Measurements from ENCODE around the gene ERC2. TPM values are rescaled to one million over a fixed set of nuclear protein-coding genes. Genes with fewer than 3 reads are reported as not detected.

The ERC2 gene
- total RNA-seq, 1 experiment from 2014 or later: 6.3 TPM

- DNase-seq: no peak
- Histone ChIP-seq H3K4me1 (peaks cover 12% of the 10 kb centered on the region), H3K36me3 (no peaks in the 10 kb centered on the region), H3K27ac (no peak overlapping the region), H3K9me3 (replicated peaks) (no peaks in the 10 kb centered on the region), H3K4me3 (no peak overlapping the region), H3K27me3 (no peaks in the 10 kb centered on the region)
These were observed 822.8 kb downstream of the ERC2 start for GRCh38 chr3:55645422-55645821.

- H3K27ac ChIP-seq: no peak overlapping the region
These were observed 825.0 kb downstream of the ERC2 start for GRCh38 chr3:55643283-55643682.

GRCh38 chr3:55641964-55642363 is 826.3 kb downstream of the ERC2 start:
- H3K27me3 ChIP-seq: no peaks in the 10 kb centered on the region
- H3K27ac ChIP-seq: no peak overlapping the region
- H3K4me3 ChIP-seq: no peak overlapping the region
- H3K9me3 ChIP-seq (replicated peaks): no peaks in the 10 kb centered on the region
- H3K36me3 ChIP-seq: no peaks in the 10 kb centered on the region
- no peak for DNase-seq
- peaks cover 5% of the 10 kb centered on the region for H3K4me1 ChIP-seq

More at GRCh38 chr3:55643283-55643682, 825.0 kb downstream of the ERC2 start:
- no peak for DNase-seq
- Histone ChIP-seq H3K4me1 (peaks cover 10% of the 10 kb centered on the region), H3K9me3 (replicated peaks) (no peaks in the 10 kb centered on the region), H3K4me3 (no peak overlapping the region), H3K27me3 (no peaks in the 10 kb centered on the region), H3K36me3 (no peaks in the 10 kb centered on the region)

GRCh38 chr3:55639896-55640765 is 828.1 kb downstream of the ERC2 start:
- Histone ChIP-seq H3K4me3 (no peak overlapping the region), H3K36me3 (no peaks in the 10 kb centered on the region), H3K4me1 (no peaks in the 10 kb centered on the region), H3K9me3 (replicated peaks) (no peaks in the 10 kb centered on the region), H3K27me3 (no peaks in the 10 kb centered on the region), H3K27ac (no peak overlapping the region)
- no peak for DNase-seq

GRCh38 chr3:55639143-55639542 is 829.1 kb downstream of the ERC2 start:
- no peaks in the 10 kb centered on the region for H3K9me3 ChIP-seq (replicated peaks)
- H3K4me3 ChIP-seq: no peak overlapping the region
- no peak for DNase-seq
- H3K36me3 ChIP-seq: no peaks in the 10 kb centered on the region
- H3K27me3 ChIP-seq: no peaks in the 10 kb centered on the region
- H3K4me1 ChIP-seq: no peaks in the 10 kb centered on the region
- no peak overlapping the region for H3K27ac ChIP-seq

- no peak overlapping the region for H3K27ac ChIP-seq
- H3K4me1 ChIP-seq: no peaks in the 10 kb centered on the region
- no peaks in the 10 kb centered on the region for H3K36me3 ChIP-seq
- no peaks in the 10 kb centered on the region for H3K9me3 ChIP-seq (replicated peaks)
- no peak for DNase-seq
- H3K27me3 ChIP-seq: no peaks in the 10 kb centered on the region
- H3K4me3 ChIP-seq: no peak overlapping the region
These were observed 830.2 kb downstream of the ERC2 start for GRCh38 chr3:55637906-55638638.

GRCh38 chr3:55636300-55637195 is 831.7 kb downstream of the ERC2 start:
- H3K27ac ChIP-seq: no peak overlapping the region
- no peak for DNase-seq
- no peaks in the 10 kb centered on the region for H3K36me3 ChIP-seq
- no peaks in the 10 kb centered on the region for H3K9me3 ChIP-seq (replicated peaks)
- H3K4me3 ChIP-seq: no peak overlapping the region
- no peaks in the 10 kb centered on the region; the same call in 1 of the 2 replicates for H3K4me1 ChIP-seq
- H3K27me3 ChIP-seq: no peaks in the 10 kb centered on the region

GRCh38 chr3:55634345-55634744 is 833.9 kb downstream of the ERC2 start:
- Histone ChIP-seq H3K27me3 (no peaks in the 10 kb centered on the region), H3K36me3 (no peaks in the 10 kb centered on the region), H3K27ac (no peak overlapping the region), H3K4me3 (no peak overlapping the region), H3K4me1 (no peaks in the 10 kb centered on the region; the same call in 1 of the 2 replicates), H3K9me3 (replicated peaks) (no peaks in the 10 kb centered on the region)
- DNase-seq: no peak

- Histone ChIP-seq H3K36me3 (no peaks in the 10 kb centered on the region), H3K27ac (no peak overlapping the region), H3K9me3 (replicated peaks) (no peaks in the 10 kb centered on the region), H3K27me3 (no peaks in the 10 kb centered on the region), H3K4me3 (no peak overlapping the region), H3K4me1 (no peaks in the 10 kb centered on the region; the same call in 1 of the 2 replicates)
- no peak for DNase-seq
These were observed 834.9 kb downstream of the ERC2 start for GRCh38 chr3:55633333-55633732.

- Histone ChIP-seq H3K36me3 (no peaks in the 10 kb centered on the region), H3K4me1 (no peaks in the 10 kb centered on the region; the same call in 1 of the 2 replicates), H3K4me3 (no peak overlapping the region), H3K27ac (no peak overlapping the region), H3K9me3 (replicated peaks) (no peaks in the 10 kb centered on the region), H3K27me3 (no peaks in the 10 kb centered on the region)
- DNase-seq: no peak
These were observed 836.4 kb downstream of the ERC2 start for GRCh38 chr3:55631766-55632331.

GRCh38 chr3:55630921-55631299 is 837.4 kb downstream of the ERC2 start:
- Histone ChIP-seq H3K27ac (no peak overlapping the region), H3K4me1 (no peaks in the 10 kb centered on the region; the same call in 1 of the 2 replicates), H3K9me3 (replicated peaks) (no peaks in the 10 kb centered on the region), H3K36me3 (no peaks in the 10 kb centered on the region), H3K4me3 (no peak overlapping the region), H3K27me3 (no peaks in the 10 kb centered on the region)
- DNase-seq: no peak

GRCh38 chr3:55630280-55630920 is 837.9 kb downstream of the ERC2 start:
- Histone ChIP-seq H3K4me1 (no peaks in the 10 kb centered on the region; the same call in 1 of the 2 replicates), H3K27me3 (no peaks in the 10 kb centered on the region), H3K36me3 (no peaks in the 10 kb centered on the region), H3K9me3 (replicated peaks) (no peaks in the 10 kb centered on the region), H3K27ac (no peak overlapping the region), H3K4me3 (no peak overlapping the region)
- no peak for DNase-seq

- Histone ChIP-seq H3K36me3 (no peaks in the 10 kb centered on the region), H3K4me3 (no peak overlapping the region), H3K27me3 (no peaks in the 10 kb centered on the region), H3K4me1 (no peaks in the 10 kb centered on the region; the same call in 1 of the 2 replicates), H3K9me3 (replicated peaks) (no peaks in the 10 kb centered on the region), H3K27ac (no peak overlapping the region)
- DNase-seq: peak in 1 of 2 experiments; percentile 29
These were observed 838.8 kb downstream of the ERC2 start for GRCh38 chr3:55629432-55629831.

GRCh38 chr3:55626279-55626665 is 842.0 kb downstream of the ERC2 start:
- Histone ChIP-seq H3K36me3 (no peaks in the 10 kb centered on the region), H3K4me3 (no peak overlapping the region), H3K27me3 (no peaks in the 10 kb centered on the region), H3K27ac (no peak overlapping the region), H3K4me1 (peaks cover 13% of the 10 kb centered on the region; the same call in 1 of the 2 replicates), H3K9me3 (replicated peaks) (no peaks in the 10 kb centered on the region)
- DNase-seq: no peak
